Colonic mucosa (tissue), 4 donors: Measurements from ENCODE around the gene SAT2. TPM values are rescaled to one million over a fixed set of nuclear protein-coding genes. Genes with fewer than 3 reads are reported as not detected.

ENCODE experiments used
- DNase-seq: peaks from one replicate; pipeline ENCODE4 v3.0.0-alpha.2; 2020
- H3K27ac ChIP-seq: fragments of 200-600 bp; one replicate; pipeline ENCODE4 v1.8.0; 2021
- H3K27me3 ChIP-seq: fragments of 200-600 bp; one replicate; pipeline ENCODE4 v1.8.0; 2021
- H3K36me3 ChIP-seq: fragments of 200-600 bp; one replicate; pipeline ENCODE4 v1.8.0; 2021
- H3K4me1 ChIP-seq: fragments of 200-600 bp; one replicate; pipeline ENCODE4 v1.8.0; 2021; ENCODE audit warnings: mild to moderate bottlenecking
- H3K4me3 ChIP-seq: fragments of 200-600 bp; one replicate; pipeline ENCODE4 v1.8.0; 2021
- H3K9ac ChIP-seq, 2 donors: one replicate each; pipeline ENCODE4 v1.7.0; 2013; ENCODE audit warnings: control low read depth in 2 of 2, low read depth in 2 of 2, low read length in 2 of 2
- H3K9me3 ChIP-seq: fragments of 200-600 bp; one replicate; pipeline ENCODE4 v1.8.0; 2021
- CTCF ChIP-seq: fragments of 200-600 bp; IDR thresholded peaks from one replicate; pipeline ENCODE4 v1.8.0; 2022; ENCODE audit warnings: antibody characterized with exemption, mild to moderate bottlenecking
- intact Hi-C: fragments of 100-400 bp; cut with DNase I; formaldehyde crosslinking; loops from one replicate; pipeline ENCODE4 v1.14.1; 2022
- total RNA-seq, 2 donors: library from RNA; stranded (reverse); fragmentation: NEBNext Ultra II Directional in 1 of 2; extraction: Animal tissue kit (Norgen Biotek cat#: 25700) in 1 of 2; gene quantifications; one replicate each; pipeline ENCODE4 v1.2.1, GENCODE V29; 2021
- donor health status: healthy.
- donor health status: DM: no; HTN: no; CAD: no.
- donor health status: DM: no; HTN: no; CAD: no.

Gene SAT2
- total RNA-seq: 10 to 100 TPM; 55.3 to 77.3 TPM

GRCh38 chr17:7627250-7628121, at the start of gene SAT2:
SAT2 (minus strand) TSS chr17:7627821; CDS start chr17:7627635, 186 bp downstream.
- Histone ChIP-seq H3K4me1 (peaks cover 7% of the 10 kb centered on the region), H3K27me3 (no peaks in the 10 kb centered on the region), H3K9ac (peak within 1 kb of the TSS; percentile 86 to 93), H3K27ac (peak within 1 kb of the TSS; percentile 87), H3K9me3 (no peaks in the 10 kb centered on the region), H3K36me3 (no peaks in the 10 kb centered on the region), H3K4me3 (peak within 1 kb of the TSS; percentile 80)
- TF ChIP-seq CTCF: no peak
- intact Hi-C loops: no loop called here
- DNase-seq: peak; percentile 97

GRCh38 chr17:7676533-7676932, 48.9 kb upstream of the SAT2 start:
- TF ChIP-seq CTCF: no peak
- intact Hi-C loops: no loop called here
- Histone ChIP-seq H3K4me3 (no peak overlapping the region), H3K9ac (no peak overlapping the region), H3K27ac (no peak overlapping the region), H3K27me3 (no peaks in the 10 kb centered on the region), H3K36me3 (peaks cover 13% of the 10 kb centered on the region), H3K4me1 (no peaks in the 10 kb centered on the region), H3K9me3 (peaks cover 4% of the 10 kb centered on the region)
- no peak for DNase-seq

GRCh38 chr17:7674934-7675333, 47.3 kb upstream of the SAT2 start:
- H3K27ac ChIP-seq: no peak overlapping the region
- DNase-seq: no peak
- peaks cover 4% of the 10 kb centered on the region for H3K9me3 ChIP-seq
- no peak for TF ChIP-seq CTCF
- H3K27me3 ChIP-seq: no peaks in the 10 kb centered on the region
- intact Hi-C loops: no loop called here
- no peak overlapping the region for H3K9ac ChIP-seq
- no peak overlapping the region for H3K4me3 ChIP-seq
- H3K4me1 ChIP-seq: no peaks in the 10 kb centered on the region
- peaks cover 13% of the 10 kb centered on the region for H3K36me3 ChIP-seq

- peak; percentile 66 for DNase-seq
- TF ChIP-seq CTCF: peak; percentile 29
- peaks cover 13% of the 10 kb centered on the region for H3K36me3 ChIP-seq
- H3K4me1 ChIP-seq: no peaks in the 10 kb centered on the region
- intact Hi-C loops: no loop called here
- no peak overlapping the region for H3K4me3 ChIP-seq
- H3K9ac ChIP-seq: no peak overlapping the region
- no peak overlapping the region for H3K27ac ChIP-seq
- H3K27me3 ChIP-seq: no peaks in the 10 kb centered on the region
- H3K9me3 ChIP-seq: peaks cover 4% of the 10 kb centered on the region
Observed at GRCh38 chr17:7673239-7673638, 45.6 kb upstream of the SAT2 start.

GRCh38 chr17:7668482-7668881, 40.9 kb upstream of the SAT2 start:
- Histone ChIP-seq H3K9me3 (peaks cover 1% of the 10 kb centered on the region), H3K36me3 (peaks cover 5% of the 10 kb centered on the region), H3K27ac (no peak overlapping the region), H3K27me3 (no peaks in the 10 kb centered on the region), H3K9ac (no peak overlapping the region), H3K4me3 (no peak overlapping the region), H3K4me1 (no peaks in the 10 kb centered on the region)
- no peak for TF ChIP-seq CTCF
- DNase-seq: no peak
- intact Hi-C loops: no loop called here
